ENCODE data around the gene NCF2. TPM values are rescaled to one million over a fixed set of nuclear protein-coding genes. Genes with fewer than 3 reads are reported as not detected.

The NCF2 gene
- total RNA-seq, 1 donor from 2014 or later = 2.7 TPM

- no peak overlapping the region for H3K27ac Mint-ChIP-seq (ENCODE audit: unreplicated experiment)
Observed at GRCh38 chr1:183544598-183545297, 45.5 kb downstream of the NCF2 start.

GRCh38 chr1:183543619-183544204 lies 46.5 kb downstream of the NCF2 start:
- peak; percentile 86 for TF ChIP-seq CTCF (IDR thresholded peaks at IDR 0.05)
- Mint-ChIP-seq H3K4me1 (ENCODE audit: low read depth) (peaks cover 25% of the 10 kb centered on the region), H3K27ac (ENCODE audit: unreplicated experiment) (peak overlapping the region; percentile 28), H3K27me3 (ENCODE audit: low read depth) (no peaks in the 10 kb centered on the region), H3K9me3 (ENCODE audit: low read depth) (no peaks in the 10 kb centered on the region), H3K36me3 (ENCODE audit: low read depth) (peaks cover 25% of the 10 kb centered on the region), H3K4me3 (ENCODE audit: unreplicated experiment) (no peak overlapping the region)
- no peak for DNase-seq (ENCODE audit: low spot score)

More at GRCh38 chr1:183544598-183545297, 45.5 kb downstream of the NCF2 start:
- DNase-seq (ENCODE audit: low spot score) = no peak
- Mint-ChIP-seq H3K4me3 (ENCODE audit: unreplicated experiment) (no peak overlapping the region), H3K4me1 (ENCODE audit: low read depth) (peaks cover 25% of the 10 kb centered on the region), H3K9me3 (ENCODE audit: low read depth) (no peaks in the 10 kb centered on the region), H3K27me3 (ENCODE audit: low read depth) (no peaks in the 10 kb centered on the region), H3K36me3 (ENCODE audit: low read depth) (peaks cover 20% of the 10 kb centered on the region)
- no peak for TF ChIP-seq CTCF (IDR thresholded peaks at IDR 0.05)

DNA sequence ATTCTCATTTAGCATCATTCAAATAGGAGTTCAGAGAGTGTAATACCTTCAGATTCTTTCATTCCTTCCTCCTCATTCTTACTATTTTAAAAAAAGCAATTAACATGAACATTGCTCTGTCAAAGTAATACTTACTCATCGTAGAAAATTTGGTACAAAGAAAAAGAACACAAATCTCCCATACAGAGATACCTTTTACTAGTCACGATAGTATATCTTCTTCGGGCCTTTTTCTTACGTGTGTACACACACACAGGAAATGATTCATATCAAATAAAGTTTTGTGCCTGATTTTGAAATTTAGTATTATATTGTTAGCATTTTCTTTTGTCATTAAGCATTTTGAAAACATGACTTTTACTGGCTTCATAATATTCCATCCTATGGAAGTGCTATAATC lies 52.9 kb downstream of the NCF2 start:
- Mint-ChIP-seq H3K27ac (ENCODE audit: unreplicated experiment) (no peak overlapping the region), H3K27me3 (ENCODE audit: low read depth) (no peaks in the 10 kb centered on the region), H3K9me3 (ENCODE audit: low read depth) (no peaks in the 10 kb centered on the region), H3K4me3 (ENCODE audit: unreplicated experiment) (no peak overlapping the region), H3K4me1 (ENCODE audit: low read depth) (no peaks in the 10 kb centered on the region), H3K36me3 (ENCODE audit: low read depth) (peaks cover 34% of the 10 kb centered on the region)
- no peak for TF ChIP-seq CTCF (IDR thresholded peaks at IDR 0.05)
- no peak for DNase-seq (ENCODE audit: low spot score)

- Mint-ChIP-seq H3K36me3 (ENCODE audit: low read depth) (peaks cover 27% of the 10 kb centered on the region), H3K9me3 (ENCODE audit: low read depth) (no peaks in the 10 kb centered on the region), H3K27me3 (ENCODE audit: low read depth) (no peaks in the 10 kb centered on the region), H3K27ac (ENCODE audit: unreplicated experiment) (no peak overlapping the region), H3K4me1 (ENCODE audit: low read depth) (no peaks in the 10 kb centered on the region), H3K4me3 (ENCODE audit: unreplicated experiment) (no peak overlapping the region)
- TF ChIP-seq CTCF (IDR thresholded peaks at IDR 0.05) = no peak
- no peak for DNase-seq (ENCODE audit: low spot score)
Observed at GRCh38 chr1:183533617-183534174, 56.6 kb downstream of the NCF2 start.

- H3K4me1 Mint-ChIP-seq (ENCODE audit: low read depth) = no peaks in the 10 kb centered on the region
- no peak for DNase-seq (ENCODE audit: low spot score)
- H3K4me3 Mint-ChIP-seq (ENCODE audit: unreplicated experiment) = no peak overlapping the region
- TF ChIP-seq CTCF (IDR thresholded peaks at IDR 0.05) = no peak
- H3K27me3 Mint-ChIP-seq (ENCODE audit: low read depth) = no peaks in the 10 kb centered on the region
- no peak overlapping the region for H3K27ac Mint-ChIP-seq (ENCODE audit: unreplicated experiment)
- H3K36me3 Mint-ChIP-seq (ENCODE audit: low read depth) = peaks cover 17% of the 10 kb centered on the region
- no peaks in the 10 kb centered on the region for H3K9me3 Mint-ChIP-seq (ENCODE audit: low read depth)
Observed at GRCh38 chr1:183528577-183528976, 61.7 kb downstream of the NCF2 start.
